ENCODE data around the gene GOLIM4. TPM values are rescaled to one million over a fixed set of nuclear protein-coding genes. Genes with fewer than 3 reads are reported as not detected.

The GOLIM4 gene
- total and polyA plus RNA-seq, 2 of the 13 experiments (the other 11 are each of a cell fraction or from before 2014, with no cell fraction given) = 10.9 to 47.7 TPM

GRCh38 chr3:167976516-167977361 is 119.0 kb downstream of the GOLIM4 start (continued):
- TF ChIP-seq SIX4 (CRISPR knock-in tag; IDR thresholded peaks at IDR 0.05) (no peak), FOXP4 (CRISPR knock-in tag; IDR thresholded peaks at IDR 0.05) (peak; percentile 21; the same call in 1 of the 2 replicates), HOXA9 (CRISPR knock-in tag; IDR thresholded peaks at IDR 0.05; ENCODE audit: borderline replicate concordance) (no peak), PRPF4 (IDR thresholded peaks at IDR 0.05; ENCODE audit: low read depth, low read length, poor library complexity, severe bottlenecking) (no peak), CENPBD1 (CRISPR knock-in tag; IDR thresholded peaks at IDR 0.05; ENCODE audit: borderline replicate concordance, low read depth) (no peak), RBAK (CRISPR knock-in tag; IDR thresholded peaks at IDR 0.05) (no peak), ZNF709 (CRISPR knock-in tag; IDR thresholded peaks at IDR 0.05) (no peak), ZZZ3 (CRISPR knock-in tag; IDR thresholded peaks at IDR 0.05; ENCODE audit: borderline replicate concordance) (no peak), ZNF292 (CRISPR knock-in tag; IDR thresholded peaks at IDR 0.05; ENCODE audit: borderline replicate concordance, low read depth) (peak; percentile 64; the same call in 1 of the 2 replicates), MLLT10 (CRISPR knock-in tag; IDR thresholded peaks at IDR 0.05) (no peak), SALL1 (CRISPR knock-in tag; IDR thresholded peaks at IDR 0.05) (peak; percentile 20; the same call in 1 of the 2 replicates), ZBTB43 (CRISPR knock-in tag; conservative IDR thresholded peaks at IDR 0.05) (0 out of 2 replicates have a peak, but pooled peaks have one; percentile 28), ZNF552 (CRISPR knock-in tag; IDR thresholded peaks at IDR 0.05; ENCODE audit: borderline replicate concordance) (no peak), SIX1 (CRISPR knock-in tag; IDR thresholded peaks at IDR 0.05; ENCODE audit: borderline replicate concordance) (no peak), ZNF563 (CRISPR knock-in tag; IDR thresholded peaks at IDR 0.05) (no peak), ETV5 (CRISPR knock-in tag; IDR thresholded peaks at IDR 0.05; ENCODE audit: borderline replicate concordance) (peak; percentile 85; the same call in 1 of the 2 replicates), CBFB (CRISPR knock-in tag; IDR thresholded peaks at IDR 0.05) (no peak), SIN3A (IDR thresholded peaks at IDR 0.05; ENCODE audit: borderline replicate concordance, low read depth, low read length) (no peak), ZBTB42 (CRISPR knock-in tag; IDR thresholded peaks at IDR 0.05) (no peak), IKZF1 (IDR thresholded peaks at IDR 0.05) (no peak), TCF7L2 (IDR thresholded peaks at IDR 0.05; ENCODE audit: low read depth, low read length) (no peak), ZNF562 (CRISPR knock-in tag; IDR thresholded peaks at IDR 0.05; ENCODE audit: borderline replicate concordance) (no peak), ZNF225 (CRISPR knock-in tag; IDR thresholded peaks at IDR 0.05) (no peak), HOMEZ (CRISPR knock-in tag; IDR thresholded peaks at IDR 0.05; ENCODE audit: low read depth) (peak; percentile 27; the same call in 1 of the 2 replicates), NR3C1 (CRISPR knock-in tag; IDR thresholded peaks at IDR 0.05) (no peak), ZNF317 (CRISPR knock-in tag; IDR thresholded peaks at IDR 0.05) (no peak)

Measured in HepG2 (cell line).